HepG2 (cell line): Measurements from ENCODE around the gene MAN1A1. TPM values are rescaled to one million over a fixed set of nuclear protein-coding genes. Genes with fewer than 3 reads are reported as not detected.

Experiments
- AKNA ChIP-seq: sonication (generic); formaldehyde crosslinking; IDR thresholded peaks from 2 replicates; pipeline ENCODE4 v1.4.0; 2020; ENCODE audit warnings: missing genetic modification reagents, borderline replicate concordance
- ATF5 ChIP-seq: sonication (generic); formaldehyde crosslinking; IDR thresholded peaks from 2 replicates; pipeline ENCODE4 v1.4.0; 2020; ENCODE audit warnings: mild to moderate bottlenecking, low read depth, missing genetic modification reagents
- HCFC1 ChIP-seq: fragments of 150-350 bp; IDR thresholded peaks from 2 replicates; pipeline ENCODE4 v1.6.1; 2014; ENCODE audit warnings: low read depth, low read length
- KAT2B ChIP-seq: fragments of 150-350 bp; IDR thresholded peaks from 2 replicates; pipeline ENCODE4 v1.6.1; 2014; ENCODE audit warnings: low read depth, low read length, borderline replicate concordance
- ONECUT2 ChIP-seq: sonication (generic); formaldehyde crosslinking; IDR thresholded peaks from 2 replicates; pipeline ENCODE4 v1.4.0; 2020; ENCODE audit warnings: missing genetic modification reagents
- PRPF4 ChIP-seq: fragments of 200-400 bp; formaldehyde crosslinking; IDR thresholded peaks from 2 replicates; pipeline ENCODE4 v1.6.1; 2016; ENCODE audit warnings: low read length, low read depth; ENCODE audit not compliant: poor library complexity, severe bottlenecking
- SOX5 ChIP-seq: IDR thresholded peaks from 2 replicates; pipeline ENCODE4 v1.6.1; 2016; ENCODE audit warnings: borderline replicate concordance
- SRSF1 ChIP-seq: fragments of 200-400 bp; formaldehyde crosslinking; optimal IDR thresholded peaks from 2 replicates; pipeline ENCODE3; 2017; ENCODE audit warnings: mild to moderate bottlenecking, low read depth, low read length, moderate library complexity
- ZBTB46 ChIP-seq: sonication (generic); formaldehyde crosslinking; IDR thresholded peaks from 2 replicates; pipeline ENCODE4 v1.4.0; 2020; ENCODE audit warnings: mild to moderate bottlenecking, missing genetic modification reagents, borderline replicate concordance
- ZIK1 ChIP-seq: sonication (generic); formaldehyde crosslinking; IDR thresholded peaks from 2 replicates; pipeline ENCODE4 v1.5.0; 2020; ENCODE audit warnings: mild to moderate bottlenecking, low read depth, missing genetic modification reagents, borderline replicate concordance
- ZMYM2 ChIP-seq: sonication (generic); formaldehyde crosslinking; IDR thresholded peaks from 2 replicates; pipeline ENCODE4 v1.8.0; 2022; ENCODE audit warnings: mild to moderate bottlenecking, missing genetic modification reagents
- ZNF576 ChIP-seq: sonication (generic); formaldehyde crosslinking; IDR thresholded peaks from 2 replicates; pipeline ENCODE4 v1.4.0; 2020; ENCODE audit warnings: mild to moderate bottlenecking, missing genetic modification reagents
- ZNF609 ChIP-seq: sonication (generic); formaldehyde crosslinking; IDR thresholded peaks from 2 replicates; pipeline ENCODE4 v1.4.0; 2020; ENCODE audit warnings: mild to moderate bottlenecking, missing genetic modification reagents, borderline replicate concordance
- polyA plus RNA-seq, 8 experiments: library from polyadenylated mRNA; depleted of rRNA in 3 of 8; stranded (reverse) in 7 of 8; unstranded in 1 of 8; fragments of >200 nt; fragmentation: Illumina TruSeq in 4 of 8; extraction: Trizol in 4 of 8; gene quantifications; 2 replicates each; pipeline versions ENCODE4 v1.2.1 to v1.2.3, GENCODE V29; 2011 to 2016; ENCODE audit warnings: low read depth in 4 of 8, missing spikeins in 1 of 8, mixed read lengths in 1 of 8; ENCODE audit not compliant: insufficient read depth in 1 of 8
- total RNA-seq, 5 experiments: library from RNA; depleted of rRNA; stranded (reverse); fragments of >200 nt; fragmentation: Illumina TruSeq; extraction: Trizol; gene quantifications; 2 replicates each; pipeline ENCODE4 v1.2.3, GENCODE V29; 2016; ENCODE audit warnings: low read depth in 1 of 5
- TF ChIP-seq, protein P1 (sequence below): sonication (generic); formaldehyde crosslinking; conservative IDR thresholded peaks from 2 replicates; pipeline ENCODE4 v1.8.1; 2023; ENCODE audit warnings: missing genetic modification reagents

The MAN1A1 gene
- total and polyA plus RNA-seq, 2 of the 13 experiments (the other 11 are each of a cell fraction or from before 2014, with no cell fraction given): 156 to 236 TPM

DNA sequence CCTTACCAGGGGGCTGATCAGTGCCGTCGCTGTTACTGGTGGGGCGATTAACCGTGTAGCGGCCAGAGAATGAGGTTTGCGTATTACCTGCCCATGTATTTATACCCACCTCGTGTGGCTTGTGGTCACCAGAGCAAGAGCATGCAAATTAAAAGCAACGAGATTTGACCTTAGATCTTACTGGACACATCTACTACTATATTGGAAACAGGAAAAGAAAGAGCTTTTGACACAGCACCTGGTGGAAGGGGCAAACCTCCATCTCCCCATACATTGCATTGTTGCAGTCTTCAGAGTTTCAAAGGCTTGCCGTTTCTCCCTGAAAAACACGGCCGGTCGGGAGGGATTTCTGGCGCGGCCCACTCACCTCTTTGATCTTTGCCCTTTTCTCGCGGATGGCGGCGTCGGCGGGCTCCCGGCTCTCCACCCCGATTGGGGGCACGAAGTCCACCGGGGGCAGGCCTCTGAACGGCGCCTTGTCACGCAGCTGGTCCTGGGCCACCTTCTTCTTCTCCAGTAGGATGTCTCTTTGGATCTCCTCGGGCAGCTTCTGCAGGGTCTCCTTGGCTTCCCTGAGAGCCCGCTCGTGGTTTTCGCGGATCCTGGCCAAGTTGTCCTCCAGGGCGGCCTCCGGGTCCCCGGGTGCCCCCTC lies 1.3 kb downstream of the MAN1A1 start (continued):
- no peak for TF ChIP-seq AKNA
- no peak for TF ChIP-seq ZNF576 (CRISPR knock-in tag)
- TF ChIP-seq ZMYM2 (CRISPR knock-in tag): no peak
- TF ChIP-seq ZNF609 (CRISPR knock-in tag): peak; percentile 84; the same call in 1 of the 2 replicates
- TF ChIP-seq, protein P1, sequence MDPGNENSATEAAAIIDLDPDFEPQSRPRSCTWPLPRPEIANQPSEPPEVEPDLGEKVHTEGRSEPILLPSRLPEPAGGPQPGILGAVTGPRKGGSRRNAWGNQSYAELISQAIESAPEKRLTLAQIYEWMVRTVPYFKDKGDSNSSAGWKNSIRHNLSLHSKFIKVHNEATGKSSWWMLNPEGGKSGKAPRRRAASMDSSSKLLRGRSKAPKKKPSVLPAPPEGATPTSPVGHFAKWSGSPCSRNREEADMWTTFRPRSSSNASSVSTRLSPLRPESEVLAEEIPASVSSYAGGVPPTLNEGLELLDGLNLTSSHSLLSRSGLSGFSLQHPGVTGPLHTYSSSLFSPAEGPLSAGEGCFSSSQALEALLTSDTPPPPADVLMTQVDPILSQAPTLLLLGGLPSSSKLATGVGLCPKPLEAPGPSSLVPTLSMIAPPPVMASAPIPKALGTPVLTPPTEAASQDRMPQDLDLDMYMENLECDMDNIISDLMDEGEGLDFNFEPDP: no peak
- no peak; the same call in 1 of the 2 replicates for TF ChIP-seq SOX5 (CRISPR knock-in tag)
- TF ChIP-seq KAT2B: no peak
- no peak for TF ChIP-seq ZBTB46 (CRISPR knock-in tag)
- peak; percentile 62 for TF ChIP-seq SRSF1
- TF ChIP-seq PRPF4: no peak
- no peak for TF ChIP-seq ATF5 (CRISPR knock-in tag)
- no peak for TF ChIP-seq ZIK1
- TF ChIP-seq HCFC1: no peak
- no peak for TF ChIP-seq ONECUT2
